Glomerular visceral epithelial cell (primary cell): ENCODE results near the gene SMIM13.
"Not testable (repeated sequence)": the region's sequence is repeated elsewhere in the genome, so short reads cannot be mapped to it uniquely, and the experiment has no call there.

Source experiments
- DNase-seq: peaks from one replicate; pipeline ENCODE4 v3.0.0-alpha.2; 2016; ENCODE audit errors: extremely low spot score

Gene SMIM13

DNA sequence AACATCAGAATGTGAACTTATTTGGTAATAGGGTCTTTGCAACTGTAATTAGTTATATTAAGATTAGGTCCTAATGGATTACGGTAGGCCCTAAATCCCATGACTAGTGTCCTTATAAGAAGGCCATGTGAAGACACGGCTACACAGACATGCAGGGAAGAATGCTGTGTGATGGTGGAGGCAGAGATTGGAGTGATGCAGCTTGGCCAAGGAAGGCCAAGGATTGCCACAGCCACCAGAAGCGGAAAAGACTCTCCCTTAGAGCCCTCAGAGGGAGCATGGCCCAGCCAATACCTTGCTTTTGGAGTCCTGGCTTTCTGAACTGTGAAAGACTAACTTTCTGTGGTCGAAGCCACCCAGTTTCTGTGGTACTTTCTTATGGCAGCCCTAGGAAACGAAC is 9.7 kb upstream of the SMIM13 start:
- DNase-seq, result no peak

DNA sequence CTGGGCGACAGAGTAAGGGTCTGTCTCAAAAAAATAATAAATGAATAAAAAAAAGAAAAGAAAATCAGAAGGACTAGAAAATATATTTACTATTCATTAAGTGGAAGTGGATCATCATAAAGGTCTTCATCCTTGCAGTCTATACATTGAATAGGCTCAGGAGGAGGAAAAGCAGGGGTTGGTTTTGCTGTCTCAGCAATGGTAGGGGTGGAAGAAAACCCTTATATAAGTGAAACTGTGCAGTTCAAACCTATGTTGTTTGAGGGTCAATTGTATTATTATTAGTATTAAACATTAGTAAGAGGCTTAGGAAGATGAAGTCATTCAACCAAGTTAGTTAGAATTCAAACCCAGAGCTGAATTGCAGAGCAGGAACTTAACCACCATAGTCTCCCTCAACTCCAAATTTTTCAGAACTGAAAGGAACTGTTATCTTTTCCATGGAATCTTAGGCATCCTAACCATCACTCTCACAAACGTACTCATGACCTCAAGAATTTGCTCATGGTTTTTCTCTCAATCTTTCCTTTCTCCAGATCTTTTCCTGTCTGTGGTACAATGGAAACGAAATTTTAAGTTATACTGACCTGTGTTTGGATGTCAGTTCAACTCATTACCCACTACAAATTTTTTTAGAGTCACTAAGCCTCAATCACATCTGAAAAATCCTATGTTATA is 7.7 kb upstream of the SMIM13 start:
- DNase-seq, result peak; percentile 11

DNA sequence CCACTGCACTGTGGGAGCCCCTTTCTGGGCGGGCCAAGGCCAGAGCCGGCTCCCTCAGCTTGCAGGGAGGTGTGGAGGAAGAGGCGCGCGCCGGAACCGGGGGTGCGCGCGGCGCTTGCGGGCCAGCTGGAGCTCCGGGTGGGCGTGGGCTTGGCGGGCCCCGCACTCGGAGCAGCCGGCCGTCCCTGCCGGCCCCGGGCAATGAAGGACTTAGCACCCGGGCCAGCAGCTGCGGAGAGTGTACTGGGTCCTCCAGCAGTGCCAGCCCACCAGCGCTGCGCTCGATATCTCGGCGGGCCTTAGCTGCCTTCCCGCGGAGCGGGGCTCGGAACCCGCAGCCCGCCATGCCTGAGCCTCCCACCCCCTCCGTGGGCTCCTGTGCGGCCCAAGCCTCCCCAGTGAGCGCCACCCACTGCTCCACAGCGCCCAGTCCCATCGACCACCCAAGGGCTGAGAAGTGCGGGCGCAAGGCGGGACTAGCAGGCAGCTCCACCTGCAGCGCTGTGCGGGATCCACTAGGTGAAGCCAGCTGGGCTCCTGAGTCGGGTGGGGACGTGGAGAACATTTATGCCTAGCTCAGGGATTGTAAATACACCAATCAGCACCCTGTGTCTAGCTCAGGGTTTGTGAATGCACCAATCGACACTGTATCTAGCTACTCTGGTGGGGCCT is 6.4 kb upstream of the SMIM13 start:
- not testable (repeated sequence) for DNase-seq

DNA sequence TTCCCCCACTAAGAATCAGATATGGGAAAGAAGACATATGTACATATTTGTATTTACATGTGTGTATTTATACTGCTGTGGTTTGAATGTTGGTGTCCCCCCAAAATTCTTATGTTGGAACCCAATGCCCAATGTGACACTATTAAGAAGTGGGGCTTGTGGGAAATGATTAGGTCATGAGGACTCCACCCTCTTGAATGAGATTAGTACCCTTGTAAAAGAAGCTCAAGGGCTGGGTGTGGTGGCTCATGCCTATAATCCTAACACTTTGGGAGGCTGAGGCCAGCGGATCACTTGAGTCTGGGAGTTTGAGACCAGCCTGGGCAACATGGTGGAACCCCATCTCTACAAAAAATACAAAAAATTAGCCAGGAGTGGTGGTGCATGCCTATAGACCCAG is 3.9 kb upstream of the SMIM13 start:
- no peak for DNase-seq

DNA sequence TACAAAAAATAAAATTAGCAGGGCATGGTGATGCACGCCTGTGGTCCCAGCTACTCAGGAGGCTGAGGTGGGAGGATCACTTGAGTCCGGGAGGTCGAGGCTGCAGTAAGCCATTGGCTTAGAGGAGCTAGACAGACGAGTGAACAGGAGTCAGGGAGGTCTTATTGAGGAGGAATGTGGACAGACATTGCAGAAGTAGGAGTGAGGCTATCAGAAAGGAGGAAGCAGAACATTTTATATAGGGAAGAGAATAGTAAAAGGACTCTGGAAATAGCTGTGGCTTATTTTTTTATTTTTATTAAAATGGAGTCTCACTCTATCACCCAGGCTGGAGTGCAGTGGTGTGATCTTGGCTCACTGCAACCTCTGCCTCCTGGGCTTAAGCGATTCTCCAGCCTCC is 2.5 kb upstream of the SMIM13 start:
- not testable (repeated sequence) for DNase-seq

DNA sequence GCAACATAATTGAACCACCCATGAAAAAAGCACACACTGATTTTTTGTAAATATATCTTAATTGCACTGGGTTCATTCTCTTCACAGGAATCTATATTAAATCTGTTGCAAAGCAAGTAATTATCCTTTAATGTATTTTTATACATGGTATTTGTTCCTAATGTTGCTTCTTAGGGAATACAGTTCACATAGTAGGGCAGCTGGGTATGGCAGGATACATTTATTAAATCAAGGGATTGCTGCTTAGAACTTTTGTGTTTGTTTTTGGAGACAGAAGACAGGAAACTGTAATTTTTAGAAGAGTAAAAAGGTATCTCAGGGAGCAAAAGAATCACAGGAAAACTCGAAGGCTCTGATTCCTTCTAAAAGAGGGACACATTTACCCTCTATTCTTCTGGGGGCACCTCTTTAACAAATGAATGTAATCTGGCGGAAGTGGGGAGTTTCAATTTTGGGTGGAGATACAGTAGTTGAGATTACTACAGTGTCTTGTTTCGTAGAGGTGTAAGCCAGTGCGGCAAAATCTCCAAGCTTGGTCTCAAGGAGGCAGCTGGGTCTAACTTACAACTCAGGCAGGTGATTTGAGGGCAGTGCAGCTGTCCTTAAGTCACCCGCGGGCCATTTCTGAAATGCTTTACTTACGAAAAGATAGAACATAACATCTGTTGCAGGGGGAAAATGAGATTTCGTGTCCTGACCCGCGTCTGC is 812 bp upstream of the SMIM13 start:
- DNase-seq, result no peak

DNA sequence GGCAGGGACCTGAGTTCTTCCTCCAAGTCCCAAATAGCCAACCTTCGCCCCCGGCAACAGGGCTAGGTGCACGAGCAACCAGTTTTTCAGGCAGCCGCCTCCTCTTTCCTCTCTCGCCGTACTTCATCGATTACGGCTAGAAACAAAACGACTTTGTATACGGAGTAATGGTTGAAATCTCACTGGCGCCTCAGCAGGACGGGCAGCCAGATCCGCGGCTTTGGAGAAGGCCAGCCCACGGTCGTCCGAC is 333 bp upstream of the SMIM13 start:
- no peak for DNase-seq

DNA sequence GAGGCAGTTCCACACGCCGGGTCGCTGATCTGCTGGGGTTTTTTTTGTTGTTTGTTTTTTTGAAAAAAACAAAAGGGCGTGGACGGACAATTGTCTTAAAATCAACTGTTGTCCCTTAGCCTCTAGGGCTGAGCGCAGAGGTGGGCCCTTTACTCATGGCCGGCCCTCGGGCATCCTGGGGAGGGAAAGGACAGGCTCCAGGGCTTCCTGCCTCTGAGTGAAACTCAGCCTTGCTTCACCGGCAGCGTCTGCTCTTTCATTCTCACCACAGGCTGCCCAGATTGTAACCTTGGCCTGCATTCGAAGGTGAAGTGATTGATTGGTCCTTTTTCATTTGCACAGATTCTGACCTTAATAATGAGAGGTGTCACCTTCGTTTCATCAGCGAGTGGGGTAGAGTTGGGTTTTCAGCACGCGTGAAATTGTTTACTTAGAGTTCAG is 797 bp downstream of the SMIM13 start:
- peak; percentile 60 for DNase-seq

DNA sequence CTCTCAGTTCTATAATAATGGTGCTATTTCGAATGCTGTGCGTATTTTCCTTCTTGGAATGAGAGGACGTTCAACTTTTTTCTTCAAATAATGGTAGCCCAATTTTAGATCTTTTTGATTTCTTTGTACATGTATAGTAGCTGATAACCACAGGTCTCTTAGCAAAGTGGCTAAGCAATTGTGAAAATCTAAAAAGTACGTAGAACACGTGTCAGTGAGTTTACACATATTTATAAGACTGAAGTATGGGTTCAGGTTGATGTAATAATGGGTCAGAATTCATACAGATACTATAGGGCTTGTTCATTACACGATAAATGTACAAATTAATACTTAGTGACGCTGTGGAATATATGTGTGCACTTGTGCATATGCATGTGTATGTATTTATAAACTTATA is 1.3 kb downstream of the SMIM13 start:
- no peak for DNase-seq

DNA sequence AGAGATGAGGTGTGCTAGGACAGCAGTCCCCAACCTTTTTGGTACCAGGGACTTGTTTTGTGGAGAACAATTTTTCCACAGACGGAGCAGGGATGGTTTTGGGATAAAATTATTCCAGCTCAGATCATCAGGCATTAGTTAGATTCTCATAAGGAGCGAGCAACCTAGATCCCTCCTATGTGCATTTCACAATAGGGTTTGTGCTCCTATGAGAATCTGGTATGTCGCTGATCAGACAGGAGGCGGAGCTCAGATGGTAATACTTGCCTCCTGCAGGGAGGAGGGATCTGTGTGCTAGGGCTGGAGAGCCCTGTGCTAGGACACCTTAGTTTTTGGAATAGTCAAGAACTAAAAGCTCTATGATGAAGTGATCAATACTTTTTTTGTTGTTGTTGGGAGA is 2.5 kb downstream of the SMIM13 start:
- DNase-seq, result peak; percentile 18

DNA sequence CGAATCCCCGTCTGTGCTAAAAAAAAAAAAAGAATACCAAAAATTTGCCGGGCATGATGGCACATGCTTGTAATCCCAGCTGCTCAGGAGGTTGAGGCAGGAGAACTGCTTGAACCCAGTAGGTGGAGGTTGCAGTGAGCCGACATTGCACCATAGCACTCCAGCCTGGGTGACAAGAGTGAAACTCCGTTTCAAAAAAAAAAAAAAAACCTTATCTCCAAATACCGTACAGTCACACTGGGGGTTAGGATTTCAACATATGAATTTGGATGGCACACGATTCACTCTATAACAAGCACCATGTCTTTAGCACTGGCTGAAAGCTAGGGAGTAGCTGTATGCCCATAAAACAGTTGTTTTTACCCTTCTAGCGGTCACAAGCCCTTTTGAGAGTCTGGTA is 3.8 kb downstream of the SMIM13 start:
- no peak for DNase-seq

DNA sequence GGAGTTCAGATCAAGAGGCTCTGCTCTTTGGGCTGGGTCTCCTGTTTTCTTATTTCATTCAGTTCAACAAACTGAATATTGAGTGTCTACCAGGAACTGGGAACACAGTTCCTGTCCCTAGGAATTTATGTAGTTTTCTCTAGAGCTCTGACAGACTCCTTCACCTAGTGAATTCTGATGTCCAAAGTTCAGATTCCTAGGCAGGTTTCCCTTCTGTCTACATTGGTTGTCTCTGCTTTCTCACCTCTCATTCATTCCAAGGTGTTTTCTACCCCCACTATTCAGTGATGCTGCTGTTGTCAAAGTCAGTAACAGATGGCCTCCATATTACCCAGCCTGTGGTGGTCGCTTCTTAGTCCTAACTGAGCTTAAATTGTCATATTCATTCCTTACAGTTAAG is 4.4 kb downstream of the SMIM13 start:
- DNase-seq, result no peak

DNA sequence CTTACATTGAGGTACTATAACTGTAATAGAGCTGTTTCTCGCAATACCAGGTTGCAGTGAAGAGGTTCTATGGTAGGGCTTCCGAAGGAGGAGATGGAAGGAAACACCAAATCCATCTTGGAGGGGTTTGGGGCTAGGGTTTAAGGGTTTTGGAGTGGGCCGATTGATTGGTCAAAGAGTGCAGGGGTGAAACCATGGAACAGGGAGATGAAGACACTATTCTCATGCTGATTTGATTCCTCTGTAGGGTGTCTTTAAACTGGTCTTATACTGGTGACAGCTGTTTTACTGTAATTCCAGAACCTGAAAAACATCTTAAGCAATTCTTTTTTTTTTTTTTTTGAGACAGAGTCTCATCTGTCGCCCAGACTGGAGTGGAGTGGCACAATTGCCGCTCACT is 7.8 kb downstream of the SMIM13 start:
- DNase-seq, result no peak

DNA sequence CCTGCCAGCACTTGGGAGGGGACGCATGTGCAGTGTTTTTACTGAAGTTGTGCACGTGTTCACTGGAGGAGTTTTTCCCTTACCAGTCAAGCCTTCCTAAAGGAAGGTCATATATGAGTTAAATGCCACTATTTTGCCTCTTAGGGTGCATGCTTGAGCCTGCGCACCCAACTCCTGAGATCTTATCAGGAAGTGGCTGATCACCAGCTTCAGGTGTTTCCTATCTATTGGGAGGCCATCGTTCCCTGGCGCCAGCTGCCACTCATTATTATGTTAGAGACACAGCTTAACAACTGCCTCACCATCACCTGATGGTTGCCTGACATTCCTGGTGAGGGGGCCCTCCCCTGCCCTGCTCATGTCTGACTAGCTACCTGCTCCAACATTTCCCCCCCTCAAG is 9.4 kb downstream of the SMIM13 start:
- no peak for DNase-seq

DNA sequence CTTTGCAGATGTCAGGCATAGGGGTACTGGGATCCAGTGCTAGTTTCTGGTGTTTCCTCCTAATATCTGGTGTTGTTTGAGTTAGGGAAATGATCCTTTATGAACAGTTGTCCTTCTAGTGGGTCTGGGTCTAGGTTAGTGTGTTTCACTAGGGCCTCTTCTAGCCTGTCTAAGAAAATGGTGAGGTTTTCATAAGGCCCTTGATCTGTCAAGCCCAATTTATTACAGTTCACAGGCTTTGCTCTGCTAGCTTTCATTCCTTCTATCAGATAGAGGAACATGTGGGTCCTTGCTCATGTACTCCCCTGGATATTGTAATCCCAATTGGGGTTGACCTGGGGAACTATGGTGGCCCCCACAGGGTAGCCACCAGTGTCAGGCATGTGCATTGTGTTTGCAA is 15.1 kb downstream of the SMIM13 start:
- DNase-seq, result no peak

DNA sequence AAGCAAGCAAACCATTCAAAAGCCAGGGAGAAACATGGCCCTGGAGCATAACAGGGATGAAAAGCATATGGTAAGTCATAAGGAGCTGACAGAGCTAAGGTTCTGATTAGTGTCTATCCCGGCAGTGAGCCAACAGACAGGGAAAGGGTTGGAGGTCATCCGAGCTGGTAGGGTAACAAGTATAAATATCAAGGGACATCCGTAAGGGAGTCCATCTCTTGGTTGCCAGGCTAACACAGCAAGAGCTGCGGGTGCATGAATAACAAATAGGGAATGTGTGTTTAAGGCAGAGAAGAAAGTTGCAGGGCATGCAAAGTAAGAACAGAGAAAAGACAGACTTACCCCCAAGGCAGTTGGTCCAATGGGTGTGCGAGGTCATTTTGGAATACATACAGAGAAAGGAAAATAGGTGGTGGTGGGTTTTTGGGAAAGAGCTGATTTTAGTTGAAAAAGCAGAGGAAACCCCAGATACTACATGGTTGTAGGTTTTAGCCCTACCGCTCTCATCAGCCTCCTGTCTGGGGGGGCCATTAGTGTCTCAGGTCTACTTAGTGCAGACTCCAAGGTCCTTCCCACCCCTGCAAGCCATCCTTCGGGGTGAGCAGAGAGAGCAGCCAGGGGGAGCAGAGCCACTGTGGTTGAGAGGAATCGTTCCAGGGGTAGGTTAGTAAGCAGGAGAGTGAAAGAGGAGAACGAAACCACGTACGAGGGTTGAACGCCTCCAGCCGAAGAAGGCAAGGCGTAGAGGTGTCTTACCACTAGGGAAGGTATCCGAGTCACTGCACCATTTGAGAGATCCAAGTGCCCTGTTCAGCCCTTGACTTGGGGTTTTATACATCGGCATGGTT is 17.5 kb downstream of the SMIM13 start, which contains the start of gene ERVFRD-1:
TSS of gene ERVFRD-1 (minus strand) at position 805 of the 848 bp plus-strand sequence. CDS start 6,415 bp downstream, outside the sequence.
- DNase-seq, result no peak

DNA sequence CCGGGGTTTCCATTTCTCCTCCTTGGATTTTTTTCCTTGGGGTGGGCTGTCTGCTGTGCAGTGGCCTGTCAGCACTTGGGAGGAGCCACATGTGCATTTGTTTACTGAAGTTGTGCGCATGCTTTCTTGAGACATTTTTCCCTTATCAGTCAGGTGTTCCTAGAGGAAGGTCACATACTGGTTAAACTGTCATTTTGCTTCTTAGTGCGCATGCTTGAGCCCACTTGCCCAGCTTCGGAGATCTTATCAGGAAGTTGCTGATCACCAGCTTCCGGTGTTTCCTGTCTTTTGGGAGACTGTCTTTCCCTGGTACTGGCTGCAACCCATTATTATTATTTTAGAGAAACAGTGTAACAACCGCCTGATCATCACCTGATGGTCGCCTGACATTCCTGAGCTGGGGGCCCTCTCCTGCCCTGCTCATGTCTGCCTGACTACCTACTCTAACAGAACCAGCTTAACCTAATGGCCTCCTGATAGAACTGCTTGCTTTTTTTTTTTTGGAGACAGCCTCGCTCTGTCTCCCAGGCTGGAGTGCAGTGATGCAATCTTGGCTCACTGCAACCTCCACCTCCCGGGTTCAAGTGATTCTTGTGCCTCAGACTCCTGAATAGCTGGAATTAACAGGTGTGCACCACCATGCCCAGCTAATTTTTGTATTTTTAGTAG is 18.3 kb downstream of the SMIM13 start:
- no peak for DNase-seq

DNA sequence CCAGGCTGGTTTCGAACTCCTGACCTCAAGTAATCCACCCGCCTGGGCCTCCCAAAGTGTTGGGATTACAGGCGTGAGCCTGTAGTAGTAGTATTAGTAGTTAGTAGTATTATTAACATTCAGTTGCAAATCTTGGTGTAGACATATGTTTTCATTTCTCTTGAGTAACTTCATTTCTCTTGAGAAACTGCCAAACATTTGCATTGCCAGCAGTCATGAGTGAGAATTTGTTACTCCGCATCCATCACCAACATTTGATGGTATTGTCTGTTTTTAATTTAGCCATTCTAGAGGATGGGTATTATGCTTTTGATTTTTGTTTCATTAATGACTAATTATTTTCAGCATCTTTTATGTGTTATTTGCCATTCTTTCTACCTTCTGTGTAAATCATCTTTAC is 19.4 kb downstream of the SMIM13 start:
- DNase-seq, result no peak

DNA sequence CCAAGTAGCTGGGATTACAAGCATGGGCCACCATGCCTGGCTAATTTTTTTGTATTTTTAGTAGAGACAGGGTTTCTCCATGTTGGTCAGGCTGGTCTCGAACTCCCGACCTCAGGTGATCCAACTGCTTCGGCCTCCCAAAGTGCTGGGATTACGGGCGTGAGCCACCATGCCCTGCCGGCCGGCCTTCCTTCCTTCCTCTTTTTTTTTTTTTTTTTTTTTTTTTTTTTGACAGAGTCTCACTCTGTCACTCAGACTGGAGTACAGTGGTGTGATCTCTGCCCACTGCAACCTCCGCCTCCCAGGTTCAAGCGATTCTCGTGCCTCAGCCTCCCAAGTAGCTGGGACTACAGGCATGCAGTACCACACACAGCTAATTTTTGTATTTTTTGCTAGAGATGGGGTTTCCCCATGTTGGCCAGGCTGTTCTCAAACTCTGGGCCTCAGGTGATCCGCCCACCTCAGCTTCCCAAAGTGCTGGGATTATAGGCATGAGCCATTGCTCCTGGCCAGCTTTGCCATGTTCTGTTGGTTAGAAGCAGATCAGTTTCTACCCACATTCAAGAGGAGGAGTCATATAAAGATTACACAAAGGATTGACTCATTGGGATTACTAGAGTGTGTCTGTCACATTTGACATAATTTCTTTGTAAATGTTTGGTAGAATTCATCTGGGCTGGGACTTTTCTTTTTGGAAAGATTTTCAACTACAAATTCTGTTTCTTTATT is 22.3 kb downstream of the SMIM13 start:
- peak; percentile 61 for DNase-seq

DNA sequence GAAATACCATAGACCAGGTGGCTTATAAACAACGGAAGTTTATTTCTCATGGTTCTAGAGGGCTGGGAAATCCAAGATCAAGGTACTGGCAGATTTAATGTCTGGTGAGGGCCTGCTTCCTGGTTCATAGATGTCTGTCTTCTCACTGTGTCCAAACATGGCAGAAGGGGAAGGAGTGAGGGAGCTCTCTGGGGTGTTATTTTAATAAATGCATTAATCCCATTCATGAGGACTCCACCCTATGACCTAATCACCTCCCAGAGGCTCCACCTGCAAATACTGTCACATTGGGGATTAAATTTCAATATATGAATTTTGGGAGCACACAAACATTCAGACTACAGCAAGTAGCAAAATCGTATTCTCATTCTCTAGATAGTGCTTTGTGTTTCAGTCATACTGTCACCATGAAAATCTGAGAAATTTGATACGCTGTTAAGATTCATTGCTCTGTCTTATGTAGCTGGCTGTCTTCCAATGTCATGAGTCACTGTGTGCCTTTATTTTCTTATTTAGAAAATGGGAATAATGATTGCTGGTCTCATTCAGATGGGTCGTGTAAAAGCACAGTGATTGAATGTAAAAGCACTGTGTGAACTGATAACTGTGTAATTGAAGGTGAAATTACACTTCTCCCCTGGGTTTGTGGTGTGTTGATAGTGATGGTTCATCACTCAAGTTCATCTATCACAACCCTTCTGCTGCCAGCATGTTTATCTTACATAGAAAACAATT is 26.8 kb downstream of the SMIM13 start:
- peak; percentile 19 for DNase-seq
